SK-N-SH treated with all-trans-retinoic acid at 6 μM for 48 hours (cell line): ENCODE data around the gene WBP1L.

Experiments used
- ATAC-seq: fragments of 200-7000 bp; cut with Tn5 transposase; 3 replicates; pipeline ENCODE4 v1.9.1; 2020; ENCODE audit warnings: mild to moderate bottlenecking, moderate library complexity
- ARNTL ChIP-seq: fragments of 450-650 bp; formaldehyde crosslinking; IDR thresholded peaks from 2 replicates; pipeline ENCODE4 v1.5.0; 2020; ENCODE audit warnings: low read depth, mild to moderate bottlenecking, moderate library complexity, borderline replicate concordance
- BACH2 ChIP-seq: fragments of 250-450 bp; sonication (Bioruptor Pico); IDR thresholded peaks from 2 replicates; pipeline ENCODE4 v1.9.0; 2021; ENCODE audit warnings: mild to moderate bottlenecking, borderline replicate concordance
- CSDC2 ChIP-seq: fragments of 250-450 bp; sonication (Bioruptor Pico); IDR thresholded peaks from 2 replicates; pipeline ENCODE4 v1.5.0; 2020; ENCODE audit warnings: mild to moderate bottlenecking, moderate library complexity
- ESRRG ChIP-seq: fragments of 250-450 bp; sonication (Bioruptor Pico); IDR thresholded peaks from 2 replicates; pipeline ENCODE4 v1.6.1; 2021; ENCODE audit warnings: mild to moderate bottlenecking
- GLIS3 ChIP-seq: fragments of 250-450 bp; sonication (Bioruptor Pico); IDR thresholded peaks from 2 replicates; pipeline ENCODE4 v1.5.0; 2020; ENCODE audit warnings: mild to moderate bottlenecking, moderate library complexity
- ISL1 ChIP-seq: fragments of 250-450 bp; sonication (Bioruptor Pico); IDR thresholded peaks from 2 replicates; pipeline ENCODE4 v2.1.2; 2022; ENCODE audit warnings: mild to moderate bottlenecking, moderate library complexity
- OSR1 ChIP-seq: fragments of 250-450 bp; sonication (Bioruptor Pico); IDR thresholded peaks from 2 replicates; pipeline ENCODE4 v1.8.0; 2022; ENCODE audit warnings: moderate library complexity, mild to moderate bottlenecking, inconsistent platforms
- PPARA ChIP-seq: fragments of 250-450 bp; sonication (Bioruptor Pico); IDR thresholded peaks from 2 replicates; pipeline ENCODE4 v1.5.0; 2020; ENCODE audit warnings: mild to moderate bottlenecking, borderline replicate concordance
- SNAI2 ChIP-seq: fragments of 250-450 bp; sonication (Bioruptor Pico); IDR thresholded peaks from 2 replicates; pipeline ENCODE4 v1.5.0; 2020; ENCODE audit warnings: mild to moderate bottlenecking, moderate library complexity
- TOX ChIP-seq: fragments of 250-450 bp; sonication (Bioruptor Pico); IDR thresholded peaks from 2 replicates; pipeline ENCODE4 v1.8.0; 2021; ENCODE audit warnings: mild to moderate bottlenecking, moderate library complexity, borderline replicate concordance
- ZC3H10 ChIP-seq: fragments of 250-450 bp; sonication (Bioruptor Pico); IDR thresholded peaks from 2 replicates; pipeline ENCODE4 v1.5.1; 2021; ENCODE audit warnings: mild to moderate bottlenecking, moderate library complexity
- ZFP3 ChIP-seq: fragments of 250-450 bp; sonication (Bioruptor Pico); IDR thresholded peaks from 2 replicates; pipeline ENCODE4 v1.5.0; 2020; ENCODE audit warnings: mild to moderate bottlenecking, moderate library complexity
- ZFP30 ChIP-seq: fragments of 450-650 bp; formaldehyde crosslinking; IDR thresholded peaks from 2 replicates; pipeline ENCODE4 v1.5.0; 2022; ENCODE audit warnings: mild to moderate bottlenecking, moderate library complexity
- ZNF565 ChIP-seq: fragments of 450-650 bp; formaldehyde crosslinking; conservative IDR thresholded peaks from 2 replicates; pipeline ENCODE4 v1.5.0; 2020; ENCODE audit warnings: low read depth, mild to moderate bottlenecking, moderate library complexity
- TF ChIP-seq, protein P1 (sequence below): fragments of 250-450 bp; sonication (Bioruptor Pico); IDR thresholded peaks from 2 replicates; pipeline ENCODE4 v1.8.0; 2020; ENCODE audit warnings: mild to moderate bottlenecking, moderate library complexity, borderline replicate concordance
- TF ChIP-seq, protein P2 (sequence below): fragments of 250-450 bp; sonication (Bioruptor Pico); IDR thresholded peaks from 2 replicates; pipeline ENCODE4 v1.5.1; 2020; ENCODE audit warnings: low read depth, mild to moderate bottlenecking, moderate library complexity
- TF ChIP-seq, protein P3 (sequence below): fragments of 250-450 bp; sonication (Bioruptor Pico); IDR thresholded peaks from 2 replicates; pipeline ENCODE4 v1.8.0; 2021; ENCODE audit warnings: low read depth, mild to moderate bottlenecking, moderate library complexity, borderline replicate concordance
- TF ChIP-seq, protein P4 (sequence below): fragments of 250-450 bp; sonication (Bioruptor Pico); IDR thresholded peaks from 2 replicates; pipeline ENCODE4 v1.5.1; 2021; ENCODE audit warnings: mild to moderate bottlenecking, moderate library complexity

Gene WBP1L

DNA sequence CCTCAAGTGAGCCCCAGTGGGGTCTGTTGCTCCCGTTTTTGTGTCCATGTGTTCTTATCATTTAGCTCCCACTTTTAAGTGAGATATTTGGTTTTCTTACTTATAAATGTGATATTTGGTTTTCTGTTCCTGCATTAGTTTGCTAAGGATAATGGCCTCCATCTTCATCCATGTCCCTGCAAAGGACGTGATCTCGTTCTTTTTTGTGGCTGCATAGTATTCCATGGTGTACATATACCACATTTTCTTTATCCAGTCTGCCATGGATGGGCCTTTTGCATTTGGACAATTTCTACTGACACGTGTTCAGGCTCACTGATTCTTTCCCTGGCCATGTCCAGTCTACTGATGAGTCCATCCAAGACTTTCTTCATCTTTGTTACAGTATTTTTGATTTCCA, 19.8 kb upstream of the WBP1L start:
- ATAC-seq, result no peak
- TF ChIP-seq OSR1 (no peak), GLIS3 (CRISPR knock-in tag) (no peak), BACH2 (CRISPR knock-in tag) (no peak), TOX (CRISPR knock-in tag) (no peak), ARNTL (CRISPR knock-in tag) (no peak), ZNF565 (CRISPR knock-in tag) (no peak), PPARA (no peak), ISL1 (CRISPR knock-in tag) (no peak), ZC3H10 (no peak), CSDC2 (CRISPR knock-in tag) (no peak), ZFP30 (CRISPR knock-in tag) (no peak), ZFP3 (CRISPR knock-in tag) (no peak), SNAI2 (CRISPR knock-in tag) (no peak)
- TF ChIP-seq, protein P1, sequence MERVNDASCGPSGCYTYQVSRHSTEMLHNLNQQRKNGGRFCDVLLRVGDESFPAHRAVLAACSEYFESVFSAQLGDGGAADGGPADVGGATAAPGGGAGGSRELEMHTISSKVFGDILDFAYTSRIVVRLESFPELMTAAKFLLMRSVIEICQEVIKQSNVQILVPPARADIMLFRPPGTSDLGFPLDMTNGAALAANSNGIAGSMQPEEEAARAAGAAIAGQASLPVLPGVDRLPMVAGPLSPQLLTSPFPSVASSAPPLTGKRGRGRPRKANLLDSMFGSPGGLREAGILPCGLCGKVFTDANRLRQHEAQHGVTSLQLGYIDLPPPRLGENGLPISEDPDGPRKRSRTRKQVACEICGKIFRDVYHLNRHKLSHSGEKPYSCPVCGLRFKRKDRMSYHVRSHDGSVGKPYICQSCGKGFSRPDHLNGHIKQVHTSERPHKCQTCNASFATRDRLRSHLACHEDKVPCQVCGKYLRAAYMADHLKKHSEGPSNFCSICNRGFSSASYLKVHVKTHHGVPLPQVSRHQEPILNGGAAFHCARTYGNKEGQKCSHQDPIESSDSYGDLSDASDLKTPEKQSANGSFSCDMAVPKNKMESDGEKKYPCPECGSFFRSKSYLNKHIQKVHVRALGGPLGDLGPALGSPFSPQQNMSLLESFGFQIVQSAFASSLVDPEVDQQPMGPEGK, result no peak
- TF ChIP-seq, protein P2, sequence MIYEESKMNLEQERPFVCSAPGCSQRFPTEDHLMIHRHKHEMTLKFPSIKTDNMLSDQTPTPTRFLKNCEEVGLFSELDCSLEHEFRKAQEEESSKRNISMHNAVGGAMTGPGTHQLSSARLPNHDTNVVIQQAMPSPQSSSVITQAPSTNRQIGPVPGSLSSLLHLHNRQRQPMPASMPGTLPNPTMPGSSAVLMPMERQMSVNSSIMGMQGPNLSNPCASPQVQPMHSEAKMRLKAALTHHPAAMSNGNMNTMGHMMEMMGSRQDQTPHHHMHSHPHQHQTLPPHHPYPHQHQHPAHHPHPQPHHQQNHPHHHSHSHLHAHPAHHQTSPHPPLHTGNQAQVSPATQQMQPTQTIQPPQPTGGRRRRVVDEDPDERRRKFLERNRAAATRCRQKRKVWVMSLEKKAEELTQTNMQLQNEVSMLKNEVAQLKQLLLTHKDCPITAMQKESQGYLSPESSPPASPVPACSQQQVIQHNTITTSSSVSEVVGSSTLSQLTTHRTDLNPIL (CRISPR knock-in tag), result no peak
- TF ChIP-seq, protein P3, sequence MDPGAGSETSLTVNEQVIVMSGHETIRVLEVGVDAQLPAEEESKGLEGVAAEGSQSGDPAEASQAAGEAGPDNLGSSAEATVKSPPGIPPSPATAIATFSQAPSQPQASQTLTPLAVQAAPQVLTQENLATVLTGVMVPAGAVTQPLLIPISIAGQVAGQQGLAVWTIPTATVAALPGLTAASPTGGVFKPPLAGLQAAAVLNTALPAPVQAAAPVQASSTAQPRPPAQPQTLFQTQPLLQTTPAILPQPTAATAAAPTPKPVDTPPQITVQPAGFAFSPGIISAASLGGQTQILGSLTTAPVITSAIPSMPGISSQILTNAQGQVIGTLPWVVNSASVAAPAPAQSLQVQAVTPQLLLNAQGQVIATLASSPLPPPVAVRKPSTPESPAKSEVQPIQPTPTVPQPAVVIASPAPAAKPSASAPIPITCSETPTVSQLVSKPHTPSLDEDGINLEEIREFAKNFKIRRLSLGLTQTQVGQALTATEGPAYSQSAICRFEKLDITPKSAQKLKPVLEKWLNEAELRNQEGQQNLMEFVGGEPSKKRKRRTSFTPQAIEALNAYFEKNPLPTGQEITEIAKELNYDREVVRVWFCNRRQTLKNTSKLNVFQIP (CRISPR knock-in tag), result no peak

DNA sequence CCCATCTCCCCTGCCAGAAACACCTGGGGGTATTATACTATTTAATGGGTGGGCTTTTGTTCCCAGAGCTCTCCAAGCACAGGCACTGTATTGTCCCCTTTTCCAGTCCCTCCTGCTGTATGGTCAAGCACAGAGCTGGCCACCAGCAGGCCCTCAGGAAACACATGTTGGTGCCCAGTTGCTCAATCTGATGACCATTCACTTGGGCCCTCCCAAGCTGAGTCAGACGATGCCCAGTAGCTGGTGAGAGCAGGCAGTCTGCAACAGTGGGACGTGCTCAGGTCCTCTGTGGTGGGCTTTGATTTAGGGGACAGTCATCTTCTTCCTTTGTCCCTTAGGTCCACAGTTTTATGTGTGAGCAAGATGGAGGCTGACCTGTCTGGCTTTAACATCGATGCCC, 17.5 kb upstream of the WBP1L start:
- TF ChIP-seq, protein P3 (CRISPR knock-in tag), result no peak
- TF ChIP-seq, protein P1, result no peak
- TF ChIP-seq ZNF565 (CRISPR knock-in tag) (no peak), ESRRG (no peak), ISL1 (CRISPR knock-in tag) (no peak)
- TF ChIP-seq, protein P4, sequence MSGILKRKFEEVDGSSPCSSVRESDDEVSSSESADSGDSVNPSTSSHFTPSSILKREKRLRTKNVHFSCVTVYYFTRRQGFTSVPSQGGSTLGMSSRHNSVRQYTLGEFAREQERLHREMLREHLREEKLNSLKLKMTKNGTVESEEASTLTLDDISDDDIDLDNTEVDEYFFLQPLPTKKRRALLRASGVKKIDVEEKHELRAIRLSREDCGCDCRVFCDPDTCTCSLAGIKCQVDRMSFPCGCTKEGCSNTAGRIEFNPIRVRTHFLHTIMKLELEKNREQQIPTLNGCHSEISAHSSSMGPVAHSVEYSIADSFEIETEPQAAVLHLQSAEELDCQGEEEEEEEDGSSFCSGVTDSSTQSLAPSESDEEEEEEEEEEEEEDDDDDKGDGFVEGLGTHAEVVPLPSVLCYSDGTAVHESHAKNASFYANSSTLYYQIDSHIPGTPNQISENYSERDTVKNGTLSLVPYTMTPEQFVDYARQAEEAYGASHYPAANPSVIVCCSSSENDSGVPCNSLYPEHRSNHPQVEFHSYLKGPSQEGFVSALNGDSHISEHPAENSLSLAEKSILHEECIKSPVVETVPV, result no peak
- no peak for ATAC-seq

DNA sequence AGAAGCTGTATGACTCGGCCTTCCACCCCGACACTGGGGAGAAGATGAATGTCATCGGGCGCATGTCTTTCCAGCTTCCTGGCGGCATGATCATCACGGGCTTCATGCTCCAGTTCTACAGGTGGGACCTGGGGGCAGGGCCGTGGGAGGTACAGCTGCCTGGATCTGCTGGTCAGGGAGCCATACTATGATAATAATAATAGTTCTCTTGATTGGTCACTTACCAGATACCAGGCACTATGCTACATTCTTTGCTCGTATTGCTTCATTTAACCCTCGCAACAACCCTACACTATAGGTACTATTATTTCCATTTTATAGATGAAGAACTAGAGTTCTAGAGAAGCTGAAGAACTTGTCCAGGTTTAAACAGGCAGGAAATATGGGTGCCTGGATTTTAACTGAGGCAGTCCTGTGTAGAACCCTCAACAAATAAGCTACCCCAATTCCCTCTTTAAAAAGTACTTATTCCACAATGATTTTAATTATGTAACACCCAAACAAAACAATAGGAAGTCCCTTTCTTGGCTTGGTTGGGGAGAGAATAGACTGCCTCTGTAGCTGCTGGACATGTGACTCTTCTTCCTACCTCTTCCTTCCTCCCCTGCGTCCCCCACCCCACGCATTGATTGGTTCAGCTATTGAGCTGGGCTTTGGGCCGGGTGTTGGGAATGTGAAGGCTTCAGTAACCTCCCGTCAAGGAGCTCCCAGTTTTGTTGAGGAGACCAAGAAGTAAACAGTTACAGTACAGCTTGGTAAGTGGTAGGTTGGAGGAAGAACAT, 16.5 kb upstream of the WBP1L start:
- TF ChIP-seq ARNTL (CRISPR knock-in tag) (no peak), SNAI2 (CRISPR knock-in tag) (no peak), ZFP3 (CRISPR knock-in tag) (no peak)
- TF ChIP-seq, protein P3 (CRISPR knock-in tag), result no peak
- ATAC-seq, result no peak
